ENCODE measurements around the gene ELK1. TPM values are rescaled to one million over a fixed set of nuclear protein-coding genes. Genes with fewer than 3 reads are reported as not detected.

The ELK1 gene
- total and polyA plus RNA-seq, 2 of the 8 experiments (the other 6 are each of a cell fraction or from before 2014, with no cell fraction given) = 31.9 to 42.2 TPM

- TF ChIP-seq GABPA (IDR thresholded peaks at IDR 0.05; ENCODE audit: borderline replicate concordance, insufficient read depth, low read length) (no peak), JUN (IDR thresholded peaks at IDR 0.05; ENCODE audit: low read depth, low read length) (no peak), HDAC6 (IDR thresholded peaks at IDR 0.05; ENCODE audit: low read depth, low read length) (no peak), RAD21 (IDR thresholded peaks at IDR 0.05 in 1 of 2, conservative IDR thresholded peaks at IDR 0.05 in 1 of 2; ENCODE audit: low read depth in 2 of 2, low read length in 2 of 2) (peak; percentile 30 to 49; a peak in 3 of 4 replicates), BRCA1 (IDR thresholded peaks at IDR 0.05; ENCODE audit: low read depth, low read length) (no peak), RFX5 (IDR thresholded peaks at IDR 0.05; ENCODE audit: borderline replicate concordance, low read depth, low read length) (no peak), KDM5A (IDR thresholded peaks at IDR 0.05; ENCODE audit: low read length) (no peak)
Observed at GRCh38 chrX:47643926-47644325, 6.4 kb downstream of the ELK1 start (continued).

Data from H1 (cell line).